NCI-H345 treated with DMSO at 0.1 percent for 48 hours (cell line): Measurements from ENCODE around the gene DOCK2.

ENCODE experiments used
- DNase-seq: peaks from one replicate; lab custom pipeline; 2025; ENCODE audit not compliant: unreplicated experiment; lab: John Stamatoyannopoulos, UW

Gene DOCK2

GRCh38 chr5:170109059-170110031, 472.3 kb downstream of the DOCK2 start:
- no peak for DNase-seq

GRCh38 chr5:170110403-170111087, 473.5 kb downstream of the DOCK2 start:
- no peak for DNase-seq

- no peak for DNase-seq
These were observed 474.2 kb downstream of the DOCK2 start for GRCh38 chr5:170111088-170111785.

- DNase-seq = no peak
These were observed 475.9 kb downstream of the DOCK2 start for GRCh38 chr5:170112876-170113521.

- DNase-seq = no peak
These were observed 476.4 kb downstream of the DOCK2 start for GRCh38 chr5:170113522-170113900.

GRCh38 chr5:170114271-170114670, 477.2 kb downstream of the DOCK2 start:
- no peak for DNase-seq

GRCh38 chr5:170115925-170116324, 478.9 kb downstream of the DOCK2 start:
- DNase-seq = no peak

GRCh38 chr5:170117736-170118135, 480.7 kb downstream of the DOCK2 start:
- no peak for DNase-seq

- DNase-seq = no peak
These were observed 483.5 kb downstream of the DOCK2 start for GRCh38 chr5:170120576-170120975.

GRCh38 chr5:170121321-170121720, 484.2 kb downstream of the DOCK2 start:
- DNase-seq = no peak

- no peak for DNase-seq
These were observed 489.0 kb downstream of the DOCK2 start for GRCh38 chr5:170126061-170126460.

GRCh38 chr5:170126626-170127025, 489.6 kb downstream of the DOCK2 start:
- no peak for DNase-seq

- DNase-seq = no peak
These were observed 494.2 kb downstream of the DOCK2 start for GRCh38 chr5:170131235-170131634.

GRCh38 chr5:170132269-170132975, 495.3 kb downstream of the DOCK2 start:
- DNase-seq = no peak
